ENCODE data around the gene BTD. TPM values are rescaled to one million over a fixed set of nuclear protein-coding genes. Genes with fewer than 3 reads are reported as not detected.

BTD gene
- total RNA-seq, 2 experiments from 2014 or later = 3.8 to 4.0 TPM

- Mint-ChIP-seq H3K36me3 (ENCODE audit: low read depth) (no peaks in the 10 kb centered on the region), H3K27ac (peak overlapping the region; percentile 4), H3K4me1 (ENCODE audit: low read depth) (peaks cover 61% of the 10 kb centered on the region), H3K4me3 (no peak overlapping the region), H3K27me3 (no peaks in the 10 kb centered on the region), H3K9me3 (no peaks in the 10 kb centered on the region)
- no peak for TF ChIP-seq CTCF (IDR thresholded peaks at IDR 0.05)
- POLR2A ChIA-PET = no interaction called here
- CTCF ChIA-PET = interaction anchor here (1.2 to 3.4 kb wide), 5 partner anchors 36 to 322 kb away, joined by 3 to 51 read pairs (median 5); no protein-coding TSS in a partner anchor
- ATAC-seq (no peak), DNase-seq (no peak)
- intact Hi-C loops (cut with micrococcal nuclease) = no loop called here
Measured at GRCh38 chr3:15631426-15632211, 30.1 kb downstream of the BTD start.

GRCh38 chr3:15632212-15632580 lies 30.7 kb downstream of the BTD start:
- CTCF ChIA-PET = no interaction called here
- intact Hi-C loops (cut with micrococcal nuclease) = no loop called here

GRCh38 chr3:15633159-15633558 lies 31.6 kb downstream of the BTD start:
- DNase-seq (no peak), ATAC-seq (no peak)
- ChIA-PET POLR2A (interaction anchor here (1.2 kb wide), 1 partner anchor 19 kb away, joined by 3 read pairs; no protein-coding TSS in a partner anchor), CTCF (interaction anchor here (3.1 kb wide), 1 partner anchor 179 kb away, joined by 17 read pairs; no protein-coding TSS in a partner anchor)
- Mint-ChIP-seq H3K36me3 (ENCODE audit: low read depth) (no peaks in the 10 kb centered on the region), H3K9me3 (no peaks in the 10 kb centered on the region), H3K4me3 (no peak overlapping the region), H3K4me1 (ENCODE audit: low read depth) (peaks cover 73% of the 10 kb centered on the region), H3K27me3 (no peaks in the 10 kb centered on the region), H3K27ac (peak overlapping the region; percentile 73)
- intact Hi-C loops (cut with micrococcal nuclease) = no loop called here
- TF ChIP-seq CTCF (IDR thresholded peaks at IDR 0.05) = no peak

More at GRCh38 chr3:15632212-15632580, 30.7 kb downstream of the BTD start:
- Mint-ChIP-seq H3K4me3 (no peak overlapping the region), H3K27ac (peak overlapping the region; percentile 10), H3K27me3 (no peaks in the 10 kb centered on the region), H3K4me1 (ENCODE audit: low read depth) (peaks cover 64% of the 10 kb centered on the region), H3K9me3 (no peaks in the 10 kb centered on the region), H3K36me3 (ENCODE audit: low read depth) (no peaks in the 10 kb centered on the region)
- ATAC-seq (no peak), DNase-seq (no peak)
- TF ChIP-seq CTCF (IDR thresholded peaks at IDR 0.05) = no peak
- POLR2A ChIA-PET = no interaction called here

GRCh38 chr3:15633766-15634598 lies 32.4 kb downstream of the BTD start:
- Mint-ChIP-seq H3K27ac (peak overlapping the region; percentile 73), H3K27me3 (no peaks in the 10 kb centered on the region), H3K4me1 (ENCODE audit: low read depth) (peaks cover 82% of the 10 kb centered on the region), H3K36me3 (ENCODE audit: low read depth) (no peaks in the 10 kb centered on the region), H3K4me3 (no peak overlapping the region), H3K9me3 (no peaks in the 10 kb centered on the region)
- intact Hi-C loops (cut with micrococcal nuclease) = no loop called here
- DNase-seq = no peak
- POLR2A ChIA-PET = interaction anchor here (0.8 to 1.3 kb wide), 3 partner anchors 9 to 177 kb away, joined by 3 read pairs; no protein-coding TSS in a partner anchor
- no peak for ATAC-seq
- no peak for TF ChIP-seq CTCF (IDR thresholded peaks at IDR 0.05)
- CTCF ChIA-PET = interaction anchor here (1.1 to 3.1 kb wide), 2 partner anchors 12 to 178 kb away, joined by 3 to 17 read pairs; no protein-coding TSS in a partner anchor

Data from activated CD8-positive, alpha-beta T cell treated with anti-CD3 and anti-CD28 coated beads for 36 hours (primary cell).